Measurements from ENCODE around the gene DIS3L2. TPM values are rescaled to one million over a fixed set of nuclear protein-coding genes. Genes with fewer than 3 reads are reported as not detected.
"Not testable (repeated sequence)": the region's sequence is repeated elsewhere in the genome, so short reads cannot be mapped to it uniquely, and the experiment has no call there.

DIS3L2 gene
- total RNA-seq, 1 experiment from 2014 or later, result 32.6 TPM

- POLR2A ChIA-PET, result no interaction called here
- Mint-ChIP-seq H3K36me3 (ENCODE audit: insufficient read depth, unreplicated experiment) (no peaks in the 10 kb centered on the region), H3K27ac (ENCODE audit: low read depth, unreplicated experiment) (no peak overlapping the region), H3K9me3 (ENCODE audit: unreplicated experiment) (no peaks in the 10 kb centered on the region), H3K4me1 (ENCODE audit: insufficient read depth, unreplicated experiment) (no peaks in the 10 kb centered on the region), H3K27me3 (ENCODE audit: insufficient read depth, unreplicated experiment) (peaks cover 14% of the 10 kb centered on the region), H3K4me3 (ENCODE audit: unreplicated experiment) (no peak overlapping the region)
- no peak for TF ChIP-seq CTCF (IDR thresholded peaks at IDR 0.05; ENCODE audit: unreplicated experiment)
- peak; percentile 40 for DNase-seq (ENCODE audit: unreplicated experiment)
- CTCF ChIA-PET, result interaction anchor here (1.0 kb wide), 1 partner anchor 12 kb away, joined by 3 read pairs; no protein-coding TSS in a partner anchor
- intact Hi-C loops (cut with micrococcal nuclease), result no loop called here
- no TSS peak for BruUV-seq (replicated peaks)
Measured at GRCh38 chr2:232361646-232362045, 400.1 kb downstream of the DIS3L2 start.

- Mint-ChIP-seq H3K36me3 (ENCODE audit: insufficient read depth, unreplicated experiment) (no peaks in the 10 kb centered on the region), H3K4me3 (ENCODE audit: unreplicated experiment) (no peak overlapping the region), H3K9me3 (ENCODE audit: unreplicated experiment) (no peaks in the 10 kb centered on the region), H3K4me1 (ENCODE audit: insufficient read depth, unreplicated experiment) (no peaks in the 10 kb centered on the region), H3K27me3 (ENCODE audit: insufficient read depth, unreplicated experiment) (peaks cover 11% of the 10 kb centered on the region), H3K27ac (ENCODE audit: low read depth, unreplicated experiment) (no peak overlapping the region)
- ChIA-PET POLR2A (no interaction called here), CTCF (interaction anchor here (0.7 to 1.0 kb wide), 2 partner anchors 11 to 240 kb away, joined by 3 read pairs; no protein-coding TSS in a partner anchor)
- TF ChIP-seq CTCF (IDR thresholded peaks at IDR 0.05; ENCODE audit: unreplicated experiment), result no peak
- DNase-seq (ENCODE audit: unreplicated experiment), result no peak
- intact Hi-C loops (cut with micrococcal nuclease), result no loop called here
- no TSS peak for BruUV-seq (replicated peaks)
Measured at GRCh38 chr2:232362174-232362900, 400.8 kb downstream of the DIS3L2 start.

- intact Hi-C loops (cut with micrococcal nuclease); H3K9me3 Mint-ChIP-seq (ENCODE audit: unreplicated experiment); BruUV-seq (replicated peaks); H3K36me3 Mint-ChIP-seq (ENCODE audit: insufficient read depth, unreplicated experiment); H3K27me3 Mint-ChIP-seq (ENCODE audit: insufficient read depth, unreplicated experiment); H3K27ac Mint-ChIP-seq (ENCODE audit: low read depth, unreplicated experiment); H3K4me3 Mint-ChIP-seq (ENCODE audit: unreplicated experiment); H3K4me1 Mint-ChIP-seq (ENCODE audit: insufficient read depth, unreplicated experiment); DNase-seq (ENCODE audit: unreplicated experiment): not testable (repeated sequence)
- ChIA-PET CTCF (interaction anchor here (0.6 to 1.5 kb wide), 3 partner anchors 29 to 239 kb away, joined by 3 to 4 read pairs (median 3); no protein-coding TSS in a partner anchor), POLR2A (interaction anchor here (0.6 kb wide), 1 partner anchor 123 kb away, joined by 3 read pairs; no protein-coding TSS in a partner anchor)
Measured at GRCh38 chr2:232363064-232363783, 401.7 kb downstream of the DIS3L2 start.

- no peak overlapping the region for H3K27ac Mint-ChIP-seq (ENCODE audit: low read depth, unreplicated experiment)
- ChIA-PET POLR2A (no interaction called here), CTCF (interaction anchor here (0.6 to 1.5 kb wide), 4 partner anchors 30 to 224 kb away, joined by 3 to 4 read pairs (median 3); no protein-coding TSS in a partner anchor)
- no TSS peak for BruUV-seq (replicated peaks)
- no peaks in the 10 kb centered on the region for H3K9me3 Mint-ChIP-seq (ENCODE audit: unreplicated experiment)
- no peaks in the 10 kb centered on the region for H3K4me1 Mint-ChIP-seq (ENCODE audit: insufficient read depth, unreplicated experiment)
- no peaks in the 10 kb centered on the region for H3K27me3 Mint-ChIP-seq (ENCODE audit: insufficient read depth, unreplicated experiment)
- intact Hi-C loops (cut with micrococcal nuclease), result no loop called here
- H3K36me3 Mint-ChIP-seq (ENCODE audit: insufficient read depth, unreplicated experiment), result no peaks in the 10 kb centered on the region
- DNase-seq (ENCODE audit: unreplicated experiment), result no peak
- no peak for TF ChIP-seq CTCF (IDR thresholded peaks at IDR 0.05; ENCODE audit: unreplicated experiment)
- no peak overlapping the region for H3K4me3 Mint-ChIP-seq (ENCODE audit: unreplicated experiment)
Measured at GRCh38 chr2:232363784-232364615, 402.5 kb downstream of the DIS3L2 start.

GRCh38 chr2:232364806-232365594 lies 403.5 kb downstream of the DIS3L2 start:
- H3K4me3 Mint-ChIP-seq (ENCODE audit: unreplicated experiment); DNase-seq (ENCODE audit: unreplicated experiment); H3K36me3 Mint-ChIP-seq (ENCODE audit: insufficient read depth, unreplicated experiment); BruUV-seq (replicated peaks); H3K4me1 Mint-ChIP-seq (ENCODE audit: insufficient read depth, unreplicated experiment); POLR2A ChIA-PET; H3K27ac Mint-ChIP-seq (ENCODE audit: low read depth, unreplicated experiment); H3K9me3 Mint-ChIP-seq (ENCODE audit: unreplicated experiment); H3K27me3 Mint-ChIP-seq (ENCODE audit: insufficient read depth, unreplicated experiment): not testable (repeated sequence)
- CTCF ChIA-PET, result interaction anchor here (0.7 to 1.5 kb wide), 2 partner anchors 31 to 38 kb away, joined by 3 to 4 read pairs; no protein-coding TSS in a partner anchor
- intact Hi-C loops (cut with micrococcal nuclease), result loop anchor here (1.0 kb wide), 1 partner anchor 459 kb away; no protein-coding TSS in a partner anchor
